Astrocyte of the hippocampus (primary cell): ENCODE data around the gene DNAJB8.

ENCODE experiments used
- DNase-seq: peaks from one replicate; pipeline ENCODE4 v3.0.0; 2011; ENCODE audit warnings: low read depth, low spot score

Gene DNAJB8

GRCh38 chr3:128447561-128448013 is 19.1 kb downstream of the DNAJB8 start:
- no peak for DNase-seq

GRCh38 chr3:128446821-128447220 is 19.9 kb downstream of the DNAJB8 start:
- no peak for DNase-seq

- DNase-seq = no peak
Measured at GRCh38 chr3:128445357-128445756, 21.3 kb downstream of the DNAJB8 start.

GRCh38 chr3:128443771-128444170 is 22.9 kb downstream of the DNAJB8 start:
- DNase-seq = no peak

GRCh38 chr3:128442949-128443348 is 23.7 kb downstream of the DNAJB8 start:
- no peak for DNase-seq

- DNase-seq = no peak
Measured at GRCh38 chr3:128442070-128442469, 24.6 kb downstream of the DNAJB8 start.

- peak; percentile 58 for DNase-seq
Measured at GRCh38 chr3:128439226-128439625, 27.5 kb downstream of the DNAJB8 start.

GRCh38 chr3:128438488-128439072 is 28.1 kb downstream of the DNAJB8 start:
- no peak for DNase-seq

- DNase-seq = no peak
Measured at GRCh38 chr3:128436214-128436613, 30.5 kb downstream of the DNAJB8 start.

GRCh38 chr3:128435561-128435960 is 31.1 kb downstream of the DNAJB8 start:
- DNase-seq = no peak

GRCh38 chr3:128435058-128435457 is 31.6 kb downstream of the DNAJB8 start:
- DNase-seq = no peak

GRCh38 chr3:128434524-128434923 is 32.2 kb downstream of the DNAJB8 start:
- no peak for DNase-seq

- no peak for DNase-seq
Measured at GRCh38 chr3:128433837-128434165, 32.9 kb downstream of the DNAJB8 start.

- DNase-seq = peak; percentile 34
Measured at GRCh38 chr3:128432971-128433836, 33.5 kb downstream of the DNAJB8 start.

- DNase-seq = no peak
Measured at GRCh38 chr3:128432301-128432970, 34.3 kb downstream of the DNAJB8 start.

GRCh38 chr3:128431803-128432300 is 34.8 kb downstream of the DNAJB8 start:
- DNase-seq = no peak

- no peak for DNase-seq
Measured at GRCh38 chr3:128430731-128431130, 36.0 kb downstream of the DNAJB8 start.

- DNase-seq = no peak
Measured at GRCh38 chr3:128430301-128430700, 36.4 kb downstream of the DNAJB8 start.

- no peak for DNase-seq
Measured at GRCh38 chr3:128429751-128430150, 36.9 kb downstream of the DNAJB8 start.

GRCh38 chr3:128429275-128429674 is 37.4 kb downstream of the DNAJB8 start:
- DNase-seq = no peak

GRCh38 chr3:128427872-128428822 is 38.5 kb downstream of the DNAJB8 start:
- DNase-seq = no peak
